Natural killer cell (primary cell): ENCODE results near the gene ANKRD22. TPM values are rescaled to one million over a fixed set of nuclear protein-coding genes. Genes with fewer than 3 reads are reported as not detected.
"Not testable (repeated sequence)": the region's sequence is repeated elsewhere in the genome, so short reads cannot be mapped to it uniquely, and the experiment has no call there.

Experiments
- ATAC-seq, 3 donors: fragments of 150-1000 bp in 2 of 3; fragments of 200-7000 bp in 1 of 3; cut with Tn5 transposase; 1 replicate in 1 of 3; 2 replicates in 2 of 3; pipeline ENCODE4 v1.10.0; 2021; ENCODE audit warnings: mild to moderate bottlenecking in 2 of 3, moderate library complexity in 2 of 3
- DNase-seq, 2 donors: peaks; one replicate each; pipeline versions ENCODE4 v3.0.0 to v3.0.0-alpha.2; 2013 to 2021; ENCODE audit warnings: mixed read lengths in 1 of 2
- H3K27ac ChIP-seq: one replicate; pipeline ENCODE4 v1.5.1; 2013; ENCODE audit warnings: mild to moderate bottlenecking, low read length
- H3K27me3 ChIP-seq: one replicate; pipeline ENCODE4 v1.6.1; 2013; ENCODE audit warnings: low read length; ENCODE audit not compliant: control insufficient read depth, insufficient read depth
- H3K36me3 ChIP-seq: one replicate; pipeline ENCODE4 v1.6.1; 2013; ENCODE audit warnings: low read length; ENCODE audit not compliant: control insufficient read depth, insufficient read depth
- H3K4me1 ChIP-seq: one replicate; pipeline ENCODE4 v1.6.1; 2013; ENCODE audit warnings: low read length; ENCODE audit not compliant: control insufficient read depth, insufficient read depth
- H3K4me3 ChIP-seq: one replicate; pipeline ENCODE4 v1.5.1; 2013; ENCODE audit warnings: low read length
- H3K9me3 ChIP-seq: one replicate; pipeline ENCODE4 v1.6.1; 2013; ENCODE audit warnings: low read length; ENCODE audit not compliant: control insufficient read depth, insufficient read depth
- H3K27ac Mint-ChIP-seq, 2 donors: one replicate each; pipeline ENCODE4 v1.8.0; 2022; ENCODE audit warnings: mild to moderate bottlenecking in 2 of 2, mixed read lengths in 2 of 2, moderate library complexity in 1 of 2
- H3K27me3 Mint-ChIP-seq, 2 donors: one replicate each; pipeline ENCODE4 v1.8.0; 2022; ENCODE audit warnings: low read depth in 2 of 2, mixed read lengths in 2 of 2
- H3K36me3 Mint-ChIP-seq: one replicate; pipeline ENCODE4 v1.8.0; 2022; ENCODE audit warnings: mixed read lengths
- H3K4me1 Mint-ChIP-seq, 2 donors: one replicate each; pipeline ENCODE4 v1.8.0; 2022; ENCODE audit warnings: mixed read lengths in 2 of 2
- H3K4me3 Mint-ChIP-seq: one replicate; pipeline ENCODE4 v1.8.0; 2022; ENCODE audit warnings: mild to moderate bottlenecking, moderate library complexity, mixed read lengths
- H3K9me3 Mint-ChIP-seq, 2 donors: one replicate each; pipeline ENCODE4 v1.8.0; 2022; ENCODE audit warnings: mixed read lengths in 2 of 2
- CTCF ChIP-seq: fragments of 200-600 bp; IDR thresholded peaks from one replicate; pipeline ENCODE4 v1.8.0; 2022; ENCODE audit warnings: antibody characterized with exemption
- WGBS: methylation state at CpG from one replicate; pipeline ENCODE4 v1.1.7; 2013; ENCODE audit warnings: missing lambda C conversion rate; ENCODE audit not compliant: insufficient coverage; 5-methylcytosine and 5-hydroxymethylcytosine counted together
- intact Hi-C: fragments of 100-400 bp; cut with micrococcal nuclease; formaldehyde crosslinking; loops from one replicate; pipeline ENCODE4 v1.14.2; 2022
- total RNA-seq, 4 donors: library from RNA; stranded (reverse); fragments of 120-200 nt in 1 of 4; gene quantifications; one replicate each; pipeline versions ENCODE4 v1.2.3 to v1.2.4, GENCODE V29; 2013 to 2022

The ANKRD22 gene
- total RNA-seq, 3 donors from 2014 or later (not counting 1 experiment from before 2014, with no cell fraction given): not detected

GRCh38 chr10:88883448-88883809 is 31.8 kb upstream of the ANKRD22 start:
- peak overlapping the region; percentile 47 for H3K27ac ChIP-seq
- peak overlapping the region; percentile 88 to 97 for H3K27ac Mint-ChIP-seq
- H3K4me1 ChIP-seq: peaks cover 14% of the 10 kb centered on the region
- H3K4me3 ChIP-seq: no peak overlapping the region
- ATAC-seq (no peak), DNase-seq (peak in 1 of 2 donors; percentile 38)
- no peaks in the 10 kb centered on the region for H3K9me3 ChIP-seq
- 54% methylated on average over 2 of the region's 2 CpGs for WGBS
- no peaks in the 10 kb centered on the region for H3K36me3 ChIP-seq
- H3K27me3 ChIP-seq: no peaks in the 10 kb centered on the region
- no peaks in the 10 kb centered on the region for H3K36me3 Mint-ChIP-seq
- H3K4me3 Mint-ChIP-seq: peak overlapping the region; percentile 72
- intact Hi-C loops: loop anchor here (5.0 kb wide), 1 partner anchor 49 kb away; no protein-coding TSS in a partner anchor
- peaks cover 51 to 57% of the 10 kb centered on the region in 2 donors for H3K4me1 Mint-ChIP-seq
- no peak for TF ChIP-seq CTCF
- no peaks in the 10 kb centered on the region for H3K27me3 Mint-ChIP-seq
- no peaks in the 10 kb centered on the region for H3K9me3 Mint-ChIP-seq

- H3K9me3 Mint-ChIP-seq, ATAC-seq, H3K4me3 ChIP-seq, H3K27me3 Mint-ChIP-seq, H3K36me3 ChIP-seq, H3K36me3 Mint-ChIP-seq, DNase-seq, H3K9me3 ChIP-seq, H3K27me3 ChIP-seq: not testable (repeated sequence)
- 63% methylated on average over 8 of the region's 8 CpGs for WGBS
- intact Hi-C loops: loop anchor here (5.0 kb wide), 1 partner anchor 49 kb away; no protein-coding TSS in a partner anchor
- peak overlapping the region; percentile 98 for H3K4me3 Mint-ChIP-seq
- peaks cover 52 to 62% of the 10 kb centered on the region in 2 donors for H3K4me1 Mint-ChIP-seq
- peaks cover 14% of the 10 kb centered on the region for H3K4me1 ChIP-seq
- H3K27ac Mint-ChIP-seq: peak overlapping the region; percentile 88 to 97
- H3K27ac ChIP-seq: peak overlapping the region; percentile 47
Observed at GRCh38 chr10:88882646-88883447, 31.2 kb upstream of the ANKRD22 start.

GRCh38 chr10:88881922-88882645 is 30.4 kb upstream of the ANKRD22 start:
- no peaks in the 10 kb centered on the region for H3K36me3 ChIP-seq
- no peak overlapping the region for H3K4me3 ChIP-seq
- H3K27me3 ChIP-seq: no peaks in the 10 kb centered on the region
- WGBS: 85% methylated on average over 4 of the region's 5 CpGs
- peaks cover 0 to under 1% of the 10 kb centered on the region in 2 donors for H3K27me3 Mint-ChIP-seq
- H3K27ac Mint-ChIP-seq: peak overlapping the region; percentile 88 to 97
- no peaks in the 10 kb centered on the region for H3K9me3 ChIP-seq
- peak overlapping the region; percentile 93 for H3K27ac ChIP-seq
- no peak for ATAC-seq
- DNase-seq: no peak
- no peaks in the 10 kb centered on the region for H3K36me3 Mint-ChIP-seq
- H3K4me1 ChIP-seq: peaks cover 14% of the 10 kb centered on the region
- H3K4me1 Mint-ChIP-seq: peaks cover 50 to 62% of the 10 kb centered on the region in 2 donors
- no peaks in the 10 kb centered on the region for H3K9me3 Mint-ChIP-seq
- no peak for TF ChIP-seq CTCF
- peak overlapping the region; percentile 98 for H3K4me3 Mint-ChIP-seq
- intact Hi-C loops: loop anchor here (2.0 to 5.0 kb wide), 3 partner anchors 47 to 55 kb away; no protein-coding TSS in a partner anchor

GRCh38 chr10:88881320-88881719 is 29.7 kb upstream of the ANKRD22 start:
- H3K36me3 ChIP-seq: no peaks in the 10 kb centered on the region
- Mint-ChIP-seq H3K27me3 (peaks cover 0 to 4% of the 10 kb centered on the region in 2 donors), H3K27ac (peak overlapping the region; percentile 88 to 97), H3K9me3 (no peaks in the 10 kb centered on the region), H3K36me3 (no peaks in the 10 kb centered on the region), H3K4me1 (peaks cover 50 to 62% of the 10 kb centered on the region in 2 donors), H3K4me3 (peak overlapping the region; percentile 98)
- H3K27ac ChIP-seq: peak overlapping the region; percentile 93
- peak overlapping the region; percentile 89 for H3K4me3 ChIP-seq
- H3K27me3 ChIP-seq: no peaks in the 10 kb centered on the region
- ATAC-seq (no peak), DNase-seq (peak in 1 of 2 donors; percentile 31)
- intact Hi-C loops: loop anchor here (2.0 to 5.0 kb wide), 3 partner anchors 47 to 55 kb away; no protein-coding TSS in a partner anchor
- TF ChIP-seq CTCF: no peak
- H3K9me3 ChIP-seq: no peaks in the 10 kb centered on the region
- H3K4me1 ChIP-seq: peaks cover 14% of the 10 kb centered on the region
- 22% methylated on average over 5 of the region's 6 CpGs for WGBS
